ENCODE results near the gene MPO.

Gene MPO, protein sequence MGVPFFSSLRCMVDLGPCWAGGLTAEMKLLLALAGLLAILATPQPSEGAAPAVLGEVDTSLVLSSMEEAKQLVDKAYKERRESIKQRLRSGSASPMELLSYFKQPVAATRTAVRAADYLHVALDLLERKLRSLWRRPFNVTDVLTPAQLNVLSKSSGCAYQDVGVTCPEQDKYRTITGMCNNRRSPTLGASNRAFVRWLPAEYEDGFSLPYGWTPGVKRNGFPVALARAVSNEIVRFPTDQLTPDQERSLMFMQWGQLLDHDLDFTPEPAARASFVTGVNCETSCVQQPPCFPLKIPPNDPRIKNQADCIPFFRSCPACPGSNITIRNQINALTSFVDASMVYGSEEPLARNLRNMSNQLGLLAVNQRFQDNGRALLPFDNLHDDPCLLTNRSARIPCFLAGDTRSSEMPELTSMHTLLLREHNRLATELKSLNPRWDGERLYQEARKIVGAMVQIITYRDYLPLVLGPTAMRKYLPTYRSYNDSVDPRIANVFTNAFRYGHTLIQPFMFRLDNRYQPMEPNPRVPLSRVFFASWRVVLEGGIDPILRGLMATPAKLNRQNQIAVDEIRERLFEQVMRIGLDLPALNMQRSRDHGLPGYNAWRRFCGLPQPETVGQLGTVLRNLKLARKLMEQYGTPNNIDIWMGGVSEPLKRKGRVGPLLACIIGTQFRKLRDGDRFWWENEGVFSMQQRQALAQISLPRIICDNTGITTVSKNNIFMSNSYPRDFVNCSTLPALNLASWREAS

DNA sequence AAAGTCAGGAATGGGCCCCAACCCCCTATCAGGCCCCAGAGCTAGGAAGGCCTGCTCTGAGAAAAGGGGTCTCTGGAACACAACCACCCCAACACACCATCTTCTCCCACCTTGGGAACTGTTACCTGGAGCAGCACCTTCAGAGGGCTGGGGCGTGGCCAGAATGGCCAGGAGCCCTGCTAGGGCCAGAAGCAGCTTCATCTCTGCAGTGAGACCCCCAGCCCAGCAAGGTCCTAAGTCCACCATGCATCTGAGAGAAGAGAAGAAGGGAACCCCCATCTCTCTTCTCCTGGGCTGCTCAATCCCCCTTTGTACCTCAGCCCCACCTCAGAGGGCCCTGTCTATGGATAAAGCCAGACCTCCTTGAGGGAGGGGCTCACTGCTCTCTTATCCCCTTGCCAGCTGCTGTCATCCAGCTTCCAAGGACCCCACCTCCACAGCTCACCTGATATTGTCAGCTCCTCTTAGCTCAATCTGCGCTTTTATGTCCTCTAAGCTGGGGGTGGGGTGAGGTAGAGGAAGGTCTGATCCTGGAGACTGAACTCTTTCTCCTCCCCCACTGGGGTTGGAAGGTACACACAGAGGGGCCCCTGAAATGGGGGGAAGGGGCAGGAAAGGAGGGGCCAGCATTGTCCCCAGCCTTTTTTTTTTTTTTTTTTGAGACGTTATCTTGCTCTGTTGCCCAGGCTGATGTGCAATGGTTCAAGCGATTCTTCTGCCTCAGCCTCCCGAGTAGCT is at the start of gene MPO:
TSS of gene MPO (minus strand) at position 456 of the 738 bp plus-strand sequence. CDS start at position 279, 177 bp downstream.
- no peak for DNase-seq (ENCODE audit: low read depth in 2 of 2)

DNA sequence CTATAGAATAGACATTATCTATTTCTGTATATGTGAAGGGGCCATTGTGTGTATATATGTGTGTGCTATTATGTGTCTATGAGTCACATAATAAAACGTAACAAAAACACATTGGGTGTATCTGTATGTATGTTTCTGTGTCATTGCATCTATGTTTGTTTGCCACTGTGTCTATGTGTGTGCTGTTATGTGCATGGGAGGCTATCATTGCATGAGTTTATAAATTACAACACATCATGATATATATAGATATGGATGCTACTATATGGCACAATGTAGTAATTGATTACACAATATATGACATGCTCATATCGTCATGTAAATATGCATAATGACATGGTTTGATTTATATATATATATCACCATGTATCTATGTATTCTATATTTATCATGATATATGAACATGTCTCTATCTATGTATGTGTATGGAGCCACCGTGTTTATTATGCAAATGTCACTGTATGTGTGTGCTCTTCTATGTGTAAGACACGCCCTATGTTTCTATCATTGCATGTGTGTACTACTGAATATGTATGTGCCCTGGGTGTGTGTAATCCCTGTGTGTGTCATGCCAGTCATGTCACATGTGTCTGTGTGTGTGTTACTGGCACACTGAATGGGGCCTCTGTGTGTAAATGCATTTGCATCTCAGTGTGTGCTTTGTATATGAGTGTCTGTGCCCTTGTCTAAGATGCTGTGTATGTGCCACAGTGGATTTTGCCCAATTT is 49.2 kb upstream of the MPO start:
- DNase-seq (ENCODE audit: low read depth in 2 of 2), result peak in 1 of 2 donors; percentile 56

DNA sequence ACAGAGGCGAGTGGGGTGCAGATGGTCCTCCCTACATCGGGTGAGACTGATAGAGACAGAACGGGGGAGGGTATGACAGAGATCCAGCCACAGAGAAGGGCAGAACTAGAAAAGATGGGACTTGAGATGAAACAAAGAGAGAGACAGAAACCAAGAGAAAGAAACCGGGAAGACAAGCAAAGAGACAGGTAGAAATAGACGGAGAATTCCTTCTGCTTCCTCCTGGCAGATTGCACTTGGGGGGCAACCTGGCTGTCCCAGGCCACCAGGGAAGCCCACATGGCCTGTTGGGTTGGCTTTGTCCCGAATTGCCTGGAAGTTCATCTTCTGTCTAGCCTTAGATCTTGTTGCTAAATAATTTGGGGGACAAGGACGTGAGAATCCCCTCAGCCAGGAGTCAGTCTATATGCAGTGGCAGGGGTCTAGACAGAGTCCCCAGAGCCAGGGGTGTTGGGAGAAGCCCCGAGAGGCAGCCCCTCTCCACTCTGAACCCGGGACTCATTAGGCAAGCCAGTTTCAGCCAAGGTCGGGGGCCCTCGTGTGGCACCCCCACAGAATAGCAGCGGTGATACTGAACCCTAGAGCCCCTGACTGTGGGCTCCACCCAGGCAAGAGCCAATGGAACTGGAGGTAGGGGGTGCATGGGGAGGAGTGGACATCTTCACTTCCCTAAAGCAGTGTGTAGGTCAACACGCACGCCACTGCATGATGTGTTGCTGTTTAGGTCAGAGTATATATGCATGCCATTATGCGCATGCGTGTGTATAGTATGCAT is 48.5 kb upstream of the MPO start:
- peak; percentile 81 to 85 for DNase-seq (ENCODE audit: low read depth in 2 of 2)

DNA sequence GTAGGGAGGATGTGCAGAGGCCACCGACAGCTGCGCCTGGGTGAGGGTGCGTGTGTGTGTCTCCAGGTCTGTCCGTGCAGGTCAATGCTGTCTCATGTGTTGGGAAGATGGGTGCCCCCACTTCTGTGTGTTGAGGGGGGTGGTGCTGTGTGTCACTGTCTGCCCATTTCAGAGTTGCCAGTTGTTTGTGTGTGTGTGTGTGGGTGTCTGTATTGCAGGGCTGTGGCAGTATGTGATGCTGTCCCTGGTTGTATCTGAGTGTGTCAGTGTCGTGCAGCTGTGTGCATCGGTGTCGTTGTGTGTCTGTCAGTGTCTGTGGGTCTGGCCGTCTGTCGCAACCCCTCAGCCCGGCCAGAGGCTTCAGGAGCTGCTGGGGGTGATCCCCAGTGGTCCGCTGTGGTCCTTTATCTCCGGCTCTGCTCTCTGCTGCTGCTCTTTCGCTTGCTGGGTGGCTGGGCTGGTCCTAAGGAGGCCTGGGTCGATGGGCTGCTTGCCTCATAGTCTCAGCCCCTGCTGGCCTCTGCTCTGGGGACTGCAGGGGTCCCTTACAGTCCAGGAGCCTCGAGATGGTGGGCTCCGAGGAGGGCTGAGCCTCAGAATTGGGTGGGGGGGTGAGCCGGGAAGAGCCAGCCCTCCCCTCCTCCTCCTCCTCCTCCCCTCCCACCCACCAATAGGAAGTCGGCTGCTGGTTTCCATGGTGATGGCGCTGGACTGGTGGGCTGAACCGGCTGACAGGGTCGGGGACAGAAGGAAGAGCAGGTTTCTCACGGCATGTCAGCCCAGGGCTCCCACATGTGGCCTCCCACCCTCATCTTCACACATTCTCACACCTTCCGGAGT is 47.7 kb upstream of the MPO start, which contains the start of gene TSPOAP1:
TSS of gene TSPOAP1 (minus strand) at position 601 of the 840 bp plus-strand sequence. CDS start 875 bp downstream, outside the sequence.
- DNase-seq (ENCODE audit: low read depth in 2 of 2), result peak; percentile 75 to 83

DNA sequence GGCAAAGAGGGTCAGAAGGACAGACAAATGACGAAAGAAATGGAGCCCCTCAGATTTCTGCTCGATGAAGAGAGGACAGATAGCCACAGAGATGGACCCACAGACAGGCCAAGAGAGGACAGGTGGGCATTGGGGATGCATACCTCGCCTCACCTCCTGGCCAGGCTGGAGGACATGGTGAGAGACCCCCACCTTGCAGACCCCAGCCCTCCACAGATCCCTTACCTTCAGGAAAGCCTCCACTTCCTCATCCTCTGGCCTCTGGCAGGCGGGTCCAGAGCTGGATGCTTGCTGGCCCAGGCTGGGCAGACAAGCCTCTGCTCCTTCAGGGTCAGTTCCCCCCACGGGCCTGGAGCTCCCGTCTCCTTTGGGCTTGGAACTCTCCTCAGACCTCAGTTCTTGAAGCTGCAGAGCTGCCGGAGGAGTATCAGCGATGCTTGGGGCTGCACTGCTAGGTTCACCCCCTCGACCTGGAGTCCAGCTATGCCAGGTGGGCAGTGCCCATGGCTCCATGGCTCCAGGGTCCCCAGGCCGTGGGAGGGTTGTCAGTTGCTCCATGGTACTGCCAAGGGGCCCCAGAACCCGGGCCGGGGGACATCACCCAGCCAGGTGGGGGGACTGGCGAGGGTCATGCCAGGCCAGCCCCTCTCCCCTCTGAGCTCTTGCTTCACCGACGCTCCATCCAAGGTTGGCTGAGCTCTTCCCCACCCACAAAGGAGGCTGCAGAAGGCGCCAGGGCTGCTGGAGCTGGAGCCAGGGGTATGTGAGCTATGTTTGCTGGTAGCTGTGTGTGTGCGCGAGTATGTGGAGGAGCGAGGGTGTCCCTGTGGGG is 46.8 kb upstream of the MPO start:
- DNase-seq (ENCODE audit: low read depth in 2 of 2), result no peak

DNA sequence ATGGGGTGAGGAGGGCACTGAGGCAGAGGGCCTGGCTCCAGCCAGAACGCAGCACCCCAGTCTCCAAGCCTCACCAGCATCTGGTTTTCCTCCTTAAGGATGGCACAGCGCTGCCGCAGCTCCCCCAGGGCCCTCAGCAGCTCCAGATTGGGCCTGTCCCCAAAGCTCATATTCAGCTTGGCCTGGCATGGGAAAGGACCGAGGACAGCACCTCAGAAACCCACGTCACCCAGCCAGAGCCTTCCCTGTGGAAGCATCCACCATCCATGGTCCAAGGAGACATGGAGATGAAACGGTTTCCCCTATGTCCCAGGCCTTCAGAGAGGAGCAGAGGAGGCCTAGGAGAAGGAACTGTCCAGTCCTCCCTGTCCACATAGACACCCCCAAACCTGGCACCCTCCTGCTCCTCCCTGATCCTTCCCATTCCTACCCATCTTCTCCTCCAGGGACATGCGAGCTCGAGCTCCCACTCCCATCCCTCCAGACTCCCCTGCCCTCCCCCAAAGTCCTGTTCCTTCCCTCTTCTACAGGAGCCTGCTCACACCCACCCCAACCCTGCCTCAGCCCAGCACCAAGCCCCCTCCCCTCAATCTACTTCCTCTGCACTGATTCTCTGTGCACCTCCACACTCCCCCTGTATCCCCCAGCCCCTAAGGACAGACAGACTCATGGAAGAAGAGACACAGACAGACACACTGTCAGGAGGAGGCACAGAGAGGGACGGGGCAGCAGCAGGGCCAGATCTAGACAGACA is 46.1 kb upstream of the MPO start:
- DNase-seq (ENCODE audit: low read depth in 2 of 2), result no peak

DNA sequence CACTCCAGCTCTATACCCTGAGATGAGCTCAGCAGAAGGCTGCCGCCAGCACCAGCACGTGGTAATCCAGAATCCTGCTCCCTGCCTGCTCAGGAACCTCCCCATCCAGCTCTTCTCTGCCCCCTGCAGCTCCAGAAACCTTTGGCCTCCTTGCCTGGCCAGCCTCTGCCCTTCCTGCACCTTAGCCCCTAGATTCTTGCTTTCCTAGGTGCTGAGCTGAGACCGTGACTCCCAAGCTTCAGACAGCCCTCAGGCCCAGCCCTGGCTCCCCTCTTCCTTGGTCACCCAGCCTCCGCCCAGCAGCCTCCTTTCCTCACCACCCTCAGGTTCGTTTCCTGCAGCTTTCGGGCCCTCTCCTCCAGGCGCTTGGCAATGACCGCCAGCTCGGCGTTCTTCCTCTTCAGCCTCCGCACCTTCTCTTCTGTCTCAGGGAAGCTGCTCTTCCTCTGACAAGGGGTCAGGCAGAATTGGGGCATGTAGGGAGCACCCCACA is 45.3 kb upstream of the MPO start:
- DNase-seq (ENCODE audit: low read depth in 2 of 2), result no peak

DNA sequence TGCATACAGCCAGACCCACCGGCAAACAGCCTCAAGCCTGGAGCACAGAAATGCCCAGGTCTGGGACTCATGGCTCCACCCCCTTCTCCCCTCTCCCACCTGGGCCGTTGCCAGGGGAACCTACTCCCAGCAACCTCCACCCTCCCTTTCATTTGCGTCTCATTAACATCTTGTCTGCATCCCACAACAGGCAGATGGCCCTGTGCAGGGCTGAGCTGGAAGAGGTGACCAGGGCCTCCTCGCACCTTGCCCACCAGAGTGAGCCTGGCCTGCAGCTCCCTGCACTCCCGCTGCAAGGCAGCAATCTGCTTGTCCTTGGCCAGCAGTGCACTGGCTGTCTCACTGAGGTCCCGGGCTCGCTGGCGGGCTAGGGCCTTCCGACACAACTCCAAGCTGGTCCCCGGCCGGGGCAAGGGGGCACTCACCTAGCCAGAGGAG is 44.6 kb upstream of the MPO start:
- no peak for DNase-seq (ENCODE audit: low read depth in 2 of 2)

DNA sequence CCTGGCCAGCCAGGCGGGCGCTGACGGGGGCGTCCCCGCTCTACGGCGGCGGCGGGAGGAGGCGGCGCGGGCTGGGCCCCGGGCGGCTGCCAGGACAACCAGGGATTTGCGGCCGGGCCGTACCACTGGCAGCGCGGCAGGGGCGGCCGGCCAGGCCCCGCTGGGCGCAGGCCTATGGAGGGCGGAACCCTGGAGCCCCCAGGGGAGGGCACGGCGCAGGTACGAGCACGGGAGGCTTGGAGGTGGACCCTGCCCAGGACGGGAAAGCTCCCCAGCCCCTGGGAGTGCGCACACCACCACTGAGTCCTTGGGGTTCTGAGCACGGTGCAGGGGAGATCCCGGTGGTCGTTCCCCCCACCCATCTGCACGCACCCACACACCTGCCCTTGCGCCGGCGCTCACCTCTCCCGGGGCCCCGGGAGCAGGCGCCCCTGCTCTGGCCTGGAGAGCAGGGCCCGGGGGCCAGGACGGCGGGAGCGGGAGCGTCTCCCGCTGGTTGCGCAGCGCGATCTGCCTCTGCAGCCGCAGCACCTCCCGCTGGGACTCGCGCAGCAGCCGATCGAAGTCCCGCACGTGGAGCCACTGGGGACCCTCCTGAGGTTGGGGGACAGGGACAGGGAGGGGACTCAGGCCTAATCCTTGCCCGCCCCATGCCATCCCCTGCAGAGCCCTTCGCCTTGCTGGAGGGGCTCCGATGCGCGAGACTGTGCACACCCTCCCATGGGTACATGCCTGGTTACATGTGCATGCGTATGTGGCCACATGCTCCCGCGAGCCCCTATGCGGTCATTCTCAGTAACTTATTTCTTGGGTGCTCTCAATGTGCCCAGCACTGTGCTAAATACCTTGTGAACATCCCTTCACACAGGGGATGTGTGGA is 43.9 kb upstream of the MPO start:
- no peak for DNase-seq (ENCODE audit: low read depth in 2 of 2)

DNA sequence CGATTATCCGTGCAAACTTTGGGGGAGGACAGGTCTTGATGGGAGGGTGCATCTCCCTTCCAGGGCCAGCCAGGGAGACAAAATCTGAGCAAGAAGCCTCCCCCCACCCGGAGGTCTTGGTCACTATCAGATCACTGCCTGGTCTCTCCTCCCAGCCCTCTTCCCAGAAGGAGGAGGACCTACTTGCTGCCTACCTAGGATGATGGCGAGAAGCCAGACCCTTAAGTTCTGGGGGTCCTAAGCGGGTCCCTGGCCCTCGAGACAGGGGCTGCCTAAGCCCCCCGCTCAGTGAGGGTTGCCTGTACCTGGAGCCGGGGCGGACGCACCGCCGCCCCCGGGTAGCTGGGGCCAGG is 43.3 kb upstream of the MPO start:
- no peak for DNase-seq (ENCODE audit: low read depth in 2 of 2)

DNA sequence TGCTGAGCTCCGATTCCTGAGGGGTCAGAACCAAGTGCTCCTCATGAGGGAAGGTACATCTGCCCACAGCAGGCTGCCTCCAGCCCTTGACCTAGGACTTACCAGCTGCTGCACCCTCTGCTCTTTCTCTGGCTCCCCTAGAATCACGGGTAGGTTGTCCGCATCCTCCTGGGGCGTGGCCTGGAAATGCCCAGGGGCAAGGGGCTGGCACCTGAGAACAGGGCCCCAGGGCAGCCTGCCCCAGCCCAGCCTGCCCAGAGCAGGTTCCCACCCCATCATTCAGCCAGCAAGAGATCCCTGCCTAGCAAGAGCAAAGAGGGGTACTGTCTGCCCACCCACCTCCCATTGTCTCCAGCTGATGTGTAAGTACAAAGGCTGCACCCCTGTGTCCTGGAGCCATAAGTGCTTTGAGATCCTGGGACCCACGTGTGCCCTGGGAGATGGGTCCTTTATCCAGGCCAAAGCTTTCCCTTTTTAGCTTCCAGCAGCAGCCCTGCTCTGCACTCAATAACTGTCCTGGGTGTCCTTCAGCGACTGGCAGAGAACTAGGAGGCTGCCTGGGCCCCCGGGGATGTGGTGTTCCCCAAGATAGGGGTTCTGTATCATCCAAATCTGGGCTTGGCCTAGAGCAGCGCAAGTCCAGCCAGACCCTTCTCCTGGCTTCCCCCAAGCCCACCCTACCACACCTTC is 42.8 kb upstream of the MPO start:
- no peak for DNase-seq (ENCODE audit: low read depth in 2 of 2)

DNA sequence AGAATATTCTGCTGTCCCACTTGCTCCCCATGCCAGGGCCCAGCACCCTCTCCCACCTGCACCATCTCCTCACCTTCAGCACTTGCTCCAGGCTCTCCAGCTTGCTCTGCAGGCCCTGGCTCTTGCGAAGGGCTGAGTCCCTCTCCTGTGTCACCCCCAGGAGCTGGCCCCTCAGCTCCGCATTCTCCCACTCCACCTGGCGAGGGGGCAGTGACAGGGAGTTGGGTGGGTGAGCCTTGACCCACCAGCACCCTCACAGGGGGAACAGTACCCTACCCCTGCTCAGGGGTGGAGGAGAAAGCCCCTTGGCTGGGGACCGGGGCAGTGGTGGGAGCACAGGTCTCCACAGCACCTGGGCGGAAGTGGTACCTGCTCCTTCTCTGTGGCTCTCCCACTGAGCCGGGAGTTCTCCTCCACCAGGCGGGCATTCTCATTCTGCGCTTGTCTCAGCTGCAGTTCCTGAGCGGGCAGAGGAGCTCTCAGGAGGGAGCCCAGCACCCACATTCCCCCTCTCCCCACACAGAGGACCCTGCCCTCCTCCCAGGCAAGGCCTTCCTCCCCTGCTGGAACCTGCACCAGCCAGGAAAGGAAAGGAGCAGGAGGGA is 41.9 kb upstream of the MPO start:
- no peak for DNase-seq (ENCODE audit: low read depth in 2 of 2)

DNA sequence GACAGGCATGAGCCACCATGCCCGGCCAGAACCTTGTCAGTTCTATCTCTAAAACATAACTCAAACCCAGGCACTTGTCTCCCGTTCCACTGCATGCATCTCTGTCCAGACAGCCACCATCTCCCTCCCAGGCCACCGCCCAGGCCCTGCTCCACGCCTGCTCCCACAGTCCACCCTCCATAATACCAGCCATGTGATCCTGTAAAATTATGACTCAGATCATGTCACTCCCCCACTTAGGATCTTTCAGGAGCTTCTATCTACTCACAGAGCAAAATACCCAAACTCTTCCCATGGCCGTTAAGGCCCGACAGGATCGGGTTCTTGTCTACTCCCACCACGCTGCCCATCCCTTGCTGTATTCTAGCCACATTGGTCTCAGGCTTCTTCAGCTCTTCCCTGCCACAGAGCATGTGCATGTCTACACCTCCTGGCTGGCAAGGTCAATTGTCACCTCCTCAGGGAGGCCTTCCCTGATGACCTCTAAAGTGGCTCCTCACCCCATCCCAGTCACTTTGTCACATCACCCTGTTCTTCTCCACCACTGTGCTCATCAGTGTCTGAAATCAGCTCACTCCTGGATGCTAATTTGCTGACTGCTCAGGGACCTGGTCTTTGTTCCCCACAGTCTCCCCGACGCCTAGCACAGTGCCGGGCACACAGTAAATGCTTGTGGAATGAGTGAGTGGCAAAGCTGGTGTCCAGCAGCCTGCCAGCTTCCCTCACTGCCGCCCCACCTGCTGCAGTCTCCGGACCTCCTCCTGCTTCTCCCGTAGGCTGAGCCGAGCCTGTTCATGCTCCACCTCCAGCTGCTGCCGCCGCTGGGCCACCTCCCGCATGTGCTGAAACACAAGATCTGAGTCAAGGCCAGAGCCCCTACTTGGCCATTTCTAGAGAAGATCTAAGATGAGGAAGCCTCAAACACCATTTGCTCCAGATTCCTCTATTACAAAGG is 41.1 kb upstream of the MPO start:
- DNase-seq (ENCODE audit: low read depth in 2 of 2), result no peak

DNA sequence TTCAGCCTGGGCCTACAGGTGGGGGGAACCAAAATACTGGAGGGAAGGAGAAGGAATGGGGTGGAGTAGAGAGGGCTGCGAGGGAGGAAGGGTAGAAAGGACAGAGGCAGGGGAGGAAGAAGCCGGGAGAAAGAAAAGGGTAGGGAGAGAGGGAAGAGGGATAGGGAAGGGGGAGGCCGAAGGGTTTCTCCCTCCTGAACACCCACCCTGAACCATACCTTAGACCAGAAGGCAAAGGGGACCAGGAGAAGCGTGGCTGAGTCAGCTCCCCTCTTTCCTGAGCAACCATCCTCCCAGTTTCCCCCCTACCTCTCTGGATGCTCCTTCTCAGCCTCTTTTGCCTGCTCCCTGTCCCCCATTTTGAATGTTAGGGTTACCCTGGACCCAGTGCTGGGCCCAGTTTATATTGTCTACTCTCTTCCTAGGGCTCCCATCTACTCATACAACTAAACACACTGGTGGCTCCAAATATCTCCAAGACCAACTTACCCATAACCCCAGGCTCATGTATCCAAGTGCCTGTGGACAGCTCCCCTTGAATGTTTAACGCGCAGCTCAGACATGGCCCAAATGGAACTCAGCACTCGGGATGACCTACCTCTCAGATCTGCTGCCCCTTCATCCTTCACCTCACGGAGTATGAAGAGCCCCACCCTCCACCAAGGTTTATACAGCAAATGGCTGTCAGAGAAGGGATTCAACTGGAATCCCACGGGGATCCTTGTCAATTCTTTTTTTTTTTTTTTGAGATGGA is 40.0 kb upstream of the MPO start:
- DNase-seq (ENCODE audit: low read depth in 2 of 2), result no peak

All from stimulated activated CD4-positive, alpha-beta T cell treated with anti-CD3 and anti-CD28 coated beads, Interleukin-4, amount 100 ng/mL, for 48 hours (primary cell).